HUES6 (cell line): ENCODE results near the gene CDH26.

Experiments
- H3K27ac ChIP-seq: 2 replicates; pipeline ENCODE4 v1.7.0; 2013; ENCODE audit warnings: low read depth, mild to moderate bottlenecking, low read length, inconsistent platforms
- H3K27me3 ChIP-seq: 2 replicates; pipeline ENCODE4 v1.6.1; 2013; ENCODE audit warnings: low read length; ENCODE audit not compliant: control insufficient read depth, insufficient read depth
- H3K36me3 ChIP-seq: 2 replicates; pipeline ENCODE4 v1.6.1; 2013; ENCODE audit warnings: low read length; ENCODE audit not compliant: control insufficient read depth, insufficient read depth
- H3K4me1 ChIP-seq: 2 replicates; pipeline ENCODE4 v1.6.1; 2013; ENCODE audit warnings: low read length; ENCODE audit not compliant: control insufficient read depth, insufficient read depth
- H3K4me3 ChIP-seq: 2 replicates; pipeline ENCODE4 v1.5.1; 2013; ENCODE audit warnings: low read depth, low read length
- H3K9ac ChIP-seq: one replicate; pipeline ENCODE4 v1.6.1; 2013; ENCODE audit warnings: mild to moderate bottlenecking, low read length
- H3K9me3 ChIP-seq: 2 replicates; pipeline ENCODE4 v1.6.1; 2013; ENCODE audit warnings: low read depth, low read length; ENCODE audit not compliant: control insufficient read depth, insufficient read depth

CDH26 gene

DNA sequence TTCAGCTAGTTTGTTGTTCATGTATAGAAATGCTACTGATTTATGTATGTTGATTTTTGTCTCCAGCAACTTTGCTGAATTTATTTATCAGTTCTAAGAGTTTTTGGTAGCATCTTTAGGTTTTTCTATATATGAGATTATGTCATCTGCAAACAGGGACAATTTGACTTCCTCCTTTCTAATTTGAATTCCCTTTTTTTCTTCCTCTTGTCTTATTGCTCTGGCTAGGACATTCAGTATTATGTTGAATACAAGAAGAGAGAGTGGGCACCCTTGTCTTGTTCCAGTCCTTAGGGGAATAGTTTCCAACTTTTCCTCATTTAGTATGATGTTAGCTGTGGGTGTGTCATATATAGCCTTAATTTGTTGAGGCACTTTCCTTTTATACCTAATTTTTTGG is 58.2 kb downstream of the CDH26 start:
- no peaks in the 10 kb centered on the region for H3K36me3 ChIP-seq
- no peaks in the 10 kb centered on the region for H3K9me3 ChIP-seq

DNA sequence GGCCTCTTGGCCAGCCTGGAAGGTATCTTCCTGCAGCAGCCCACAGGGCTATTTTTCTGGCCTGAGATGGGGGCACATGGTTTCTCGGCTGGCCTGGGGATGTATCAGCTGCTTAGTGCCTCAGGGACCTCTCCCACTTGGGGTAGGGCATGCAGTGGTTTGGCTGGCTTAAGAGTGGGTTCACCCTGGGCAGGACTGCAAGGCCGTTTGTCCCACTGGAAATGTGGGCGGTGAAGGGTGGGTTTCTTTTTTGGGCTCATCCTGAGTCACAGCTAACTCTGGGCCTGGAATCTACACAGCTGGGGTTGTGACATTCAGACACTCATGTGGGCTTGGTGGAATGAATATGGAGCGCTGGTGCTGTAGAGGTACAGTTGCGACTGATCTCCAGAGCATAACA is 62.0 kb downstream of the CDH26 start:
- Histone ChIP-seq H3K27me3 (no peaks in the 10 kb centered on the region), H3K36me3 (no peaks in the 10 kb centered on the region), H3K4me1 (no peaks in the 10 kb centered on the region), H3K9ac (no peak overlapping the region), H3K4me3 (no peak overlapping the region), H3K9me3 (no peaks in the 10 kb centered on the region), H3K27ac (no peak overlapping the region)

More for the DNA sequence above, 58.2 kb downstream of the CDH26 start:
- H3K9ac ChIP-seq = no peak overlapping the region
- H3K4me1 ChIP-seq = no peaks in the 10 kb centered on the region
- H3K4me3 ChIP-seq = no peak overlapping the region
- H3K27me3 ChIP-seq = no peaks in the 10 kb centered on the region
- H3K27ac ChIP-seq = no peak overlapping the region

DNA sequence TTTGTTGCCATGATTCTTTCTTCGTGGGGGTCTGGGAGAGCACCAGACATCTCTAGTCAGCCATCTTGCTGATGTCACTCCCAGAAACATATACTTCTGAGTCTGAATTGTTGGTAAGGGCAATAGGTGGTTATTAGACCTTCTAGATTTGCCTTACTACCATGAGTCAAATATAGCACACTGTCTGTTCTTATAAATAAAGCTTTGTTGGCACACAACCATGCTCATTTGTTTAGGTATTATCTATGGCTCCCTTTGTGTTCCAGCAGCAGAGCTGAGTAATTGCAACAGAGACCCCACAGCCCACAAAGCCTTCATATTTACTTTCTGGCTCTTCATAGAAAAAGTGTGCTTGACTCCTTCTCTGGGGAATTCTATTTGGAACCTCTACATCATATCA is 62.9 kb downstream of the CDH26 start:
- Histone ChIP-seq H3K27ac (no peak overlapping the region), H3K27me3 (no peaks in the 10 kb centered on the region), H3K4me1 (no peaks in the 10 kb centered on the region), H3K9me3 (no peaks in the 10 kb centered on the region), H3K9ac (no peak overlapping the region), H3K4me3 (no peak overlapping the region), H3K36me3 (no peaks in the 10 kb centered on the region)

DNA sequence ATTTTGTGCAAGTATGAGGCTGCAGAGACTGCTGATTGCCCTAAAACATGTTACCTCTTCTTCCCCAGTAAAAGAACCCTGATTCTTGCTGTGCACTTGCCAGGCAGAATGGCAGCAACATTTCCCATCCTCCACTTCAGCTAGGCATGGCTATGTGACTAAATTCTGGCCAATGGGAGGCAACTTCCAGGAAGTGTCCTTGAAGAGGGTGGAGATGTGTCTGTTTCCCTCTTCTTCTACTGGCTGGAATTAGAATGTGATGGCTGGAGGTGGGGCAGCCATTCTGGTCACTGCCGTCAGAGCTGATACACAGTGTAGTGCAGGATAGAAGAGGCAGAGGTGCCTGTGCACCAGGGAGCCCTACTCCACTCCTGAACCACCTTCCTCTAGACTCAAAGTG is 64.6 kb downstream of the CDH26 start:
- H3K36me3 ChIP-seq = no peaks in the 10 kb centered on the region
- H3K27ac ChIP-seq = no peak overlapping the region
- H3K9me3 ChIP-seq = peaks cover 2% of the 10 kb centered on the region
- H3K9ac ChIP-seq = no peak overlapping the region
- H3K4me1 ChIP-seq = no peaks in the 10 kb centered on the region
- no peaks in the 10 kb centered on the region for H3K27me3 ChIP-seq
- H3K4me3 ChIP-seq = no peak overlapping the region

DNA sequence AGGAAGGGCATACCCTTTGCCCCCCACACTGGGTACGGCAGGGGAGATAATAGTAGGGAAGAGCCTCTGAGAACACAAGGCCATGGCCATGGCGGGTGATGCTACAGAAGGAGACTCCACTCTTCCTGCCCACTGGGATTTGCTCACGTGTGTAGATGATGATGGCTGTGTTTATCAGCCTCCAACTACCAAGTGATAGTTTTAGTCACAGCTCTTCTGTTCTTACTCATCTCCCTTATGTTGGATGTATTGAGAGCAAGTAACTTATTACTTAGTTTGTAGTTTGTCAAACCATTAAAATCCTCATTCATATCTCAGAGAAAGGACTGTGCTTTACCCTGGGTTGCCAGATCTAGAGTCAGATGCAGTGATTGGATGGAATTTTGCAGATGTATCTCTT is 66.0 kb downstream of the CDH26 start:
- Histone ChIP-seq H3K27ac (no peak overlapping the region), H3K27me3 (no peaks in the 10 kb centered on the region), H3K4me1 (no peaks in the 10 kb centered on the region), H3K9ac (no peak overlapping the region), H3K4me3 (no peak overlapping the region), H3K36me3 (no peaks in the 10 kb centered on the region), H3K9me3 (peaks cover 2% of the 10 kb centered on the region)

DNA sequence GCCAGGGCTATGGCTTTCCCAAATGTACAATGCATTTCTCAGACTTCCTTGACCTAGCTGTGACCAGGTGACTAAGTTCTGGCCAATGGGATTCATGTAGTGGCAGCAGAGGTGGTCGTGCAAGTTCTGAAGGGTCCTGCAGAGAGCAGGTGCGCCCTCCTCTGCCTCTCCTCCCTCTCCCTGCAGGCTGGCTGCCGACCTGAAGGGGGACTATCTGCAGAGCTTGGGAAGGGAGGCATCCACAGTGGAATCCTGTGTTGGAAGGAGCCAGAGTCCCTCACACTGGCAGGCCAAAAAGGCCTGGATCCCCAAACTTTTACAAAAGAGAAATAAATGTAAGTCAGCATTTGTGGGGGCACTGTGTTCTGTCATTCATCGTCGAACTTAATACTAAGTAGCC is 66.6 kb downstream of the CDH26 start:
- Histone ChIP-seq H3K9ac (no peak overlapping the region), H3K27me3 (no peaks in the 10 kb centered on the region), H3K36me3 (no peaks in the 10 kb centered on the region), H3K4me3 (no peak overlapping the region), H3K9me3 (peaks cover 2% of the 10 kb centered on the region), H3K27ac (no peak overlapping the region), H3K4me1 (no peaks in the 10 kb centered on the region)

DNA sequence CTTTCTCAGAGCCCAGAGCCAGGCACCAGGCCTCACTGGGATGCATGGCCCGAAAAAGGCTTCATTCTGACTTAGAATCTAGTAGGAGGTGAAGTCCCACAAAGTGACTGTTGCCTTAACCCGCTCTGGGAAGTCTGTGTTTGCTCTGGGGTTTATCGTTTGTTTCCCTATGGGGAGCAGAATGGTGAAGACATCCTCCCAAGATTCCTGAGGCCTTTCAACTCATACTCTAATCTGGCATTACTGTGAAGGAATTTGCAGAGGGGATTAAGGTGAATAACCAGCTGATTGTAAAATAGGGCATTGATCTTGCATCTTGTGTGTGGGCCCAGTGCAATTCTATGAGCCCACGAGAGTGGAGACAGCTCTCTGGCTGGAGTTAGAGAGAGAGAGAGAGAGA is 67.8 kb downstream of the CDH26 start:
- Histone ChIP-seq H3K4me1 (no peaks in the 10 kb centered on the region), H3K9me3 (peaks cover 2% of the 10 kb centered on the region), H3K9ac (no peak overlapping the region), H3K36me3 (no peaks in the 10 kb centered on the region), H3K4me3 (no peak overlapping the region), H3K27ac (no peak overlapping the region), H3K27me3 (no peaks in the 10 kb centered on the region)

DNA sequence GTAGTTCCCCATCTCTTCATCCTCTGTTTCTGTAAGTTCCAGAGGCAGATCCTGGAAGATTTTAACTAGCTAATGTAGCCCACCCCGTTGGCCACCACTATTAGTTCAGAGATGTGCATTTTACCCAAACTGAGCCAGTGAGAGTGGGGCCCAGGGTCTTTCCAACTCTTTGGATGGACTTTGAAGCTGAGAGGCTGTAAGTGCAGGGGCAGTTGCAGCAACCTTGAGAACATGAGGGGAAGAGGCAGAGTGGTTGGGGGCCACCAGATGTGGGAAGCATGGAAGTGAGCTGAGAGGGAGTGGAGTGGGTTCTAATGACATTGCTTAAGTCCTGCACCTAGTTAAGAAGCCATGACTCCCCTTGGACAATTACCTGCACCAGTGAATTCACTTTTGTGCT is 72.2 kb downstream of the CDH26 start:
- no peaks in the 10 kb centered on the region for H3K36me3 ChIP-seq
- no peak overlapping the region for H3K9ac ChIP-seq
- no peaks in the 10 kb centered on the region for H3K27me3 ChIP-seq
- no peak overlapping the region for H3K4me3 ChIP-seq
- no peak overlapping the region for H3K27ac ChIP-seq
- peaks cover 2% of the 10 kb centered on the region for H3K9me3 ChIP-seq
- H3K4me1 ChIP-seq = no peaks in the 10 kb centered on the region

DNA sequence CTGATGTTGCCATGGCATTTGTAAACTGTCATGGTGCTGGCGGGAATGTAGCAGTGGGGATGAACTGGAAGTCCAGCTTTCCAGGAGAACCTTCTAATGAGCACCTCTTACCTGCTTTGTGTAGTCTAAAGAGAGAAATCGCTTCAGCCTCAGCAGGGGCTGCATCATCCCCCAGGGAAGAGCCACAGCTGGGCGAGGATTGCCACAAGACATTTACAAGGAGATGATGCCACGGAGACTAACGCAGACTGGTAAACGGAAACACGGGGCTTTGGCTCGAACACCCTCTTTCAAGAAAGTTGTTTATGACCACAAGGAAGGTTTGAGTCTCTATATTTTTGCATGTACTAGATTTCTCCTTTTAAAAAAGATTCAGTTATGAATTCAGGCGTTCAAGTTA is 72.9 kb downstream of the CDH26 start:
- no peaks in the 10 kb centered on the region for H3K27me3 ChIP-seq
- H3K27ac ChIP-seq = no peak overlapping the region
- no peak overlapping the region for H3K4me3 ChIP-seq
- no peaks in the 10 kb centered on the region for H3K4me1 ChIP-seq
- H3K9ac ChIP-seq = no peak overlapping the region
- H3K9me3 ChIP-seq = peaks cover 2% of the 10 kb centered on the region
- no peaks in the 10 kb centered on the region for H3K36me3 ChIP-seq

DNA sequence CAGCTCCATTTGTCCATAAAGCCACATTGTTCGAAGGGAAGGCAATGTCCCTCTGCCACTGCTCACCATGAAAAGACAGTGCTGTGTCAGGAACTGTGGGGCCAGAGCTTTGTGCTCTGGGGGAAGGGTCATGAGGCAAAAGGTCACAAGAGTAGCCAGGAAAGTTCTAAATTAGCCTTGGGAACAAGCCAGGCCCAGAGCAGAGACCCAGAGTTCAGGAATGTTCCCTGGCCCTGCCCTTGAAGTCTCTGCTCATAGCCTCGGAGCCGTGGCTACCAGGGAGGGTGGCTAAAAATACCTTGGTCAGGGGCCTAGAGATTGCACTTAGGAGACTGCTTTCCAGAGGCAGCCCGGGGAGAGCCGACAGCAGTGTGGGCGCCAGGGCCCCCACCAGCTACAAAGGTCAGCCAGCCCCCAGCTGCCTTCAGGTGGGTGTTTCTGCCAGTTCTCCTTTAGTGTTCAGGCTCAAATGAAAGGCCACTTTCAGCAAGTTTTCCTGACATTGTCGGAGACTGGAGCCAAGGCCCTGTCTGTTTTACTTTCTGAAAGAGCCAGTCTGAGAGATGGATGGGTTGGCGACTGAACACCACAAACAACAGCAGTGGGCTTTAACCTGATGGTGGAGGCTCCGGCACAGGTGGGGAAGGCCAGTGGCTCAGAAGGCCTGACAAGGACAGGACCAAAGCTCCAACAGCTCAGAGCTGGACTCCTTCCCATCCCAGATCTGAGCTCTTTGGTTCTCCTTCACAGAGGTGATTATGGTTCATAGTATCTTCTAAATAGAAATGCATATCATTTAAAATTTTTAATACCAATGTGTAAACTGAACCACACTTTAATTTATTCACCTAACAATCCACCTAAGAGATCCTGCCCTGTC is 76.2 kb downstream of the CDH26 start:
- Histone ChIP-seq H3K9me3 (no peaks in the 10 kb centered on the region; the same call in 1 of the 2 replicates), H3K27ac (no peak overlapping the region), H3K4me3 (no peak overlapping the region), H3K4me1 (peaks cover 4% of the 10 kb centered on the region; the same call in 1 of the 2 replicates), H3K36me3 (no peaks in the 10 kb centered on the region), H3K9ac (no peak overlapping the region), H3K27me3 (no peaks in the 10 kb centered on the region)

DNA sequence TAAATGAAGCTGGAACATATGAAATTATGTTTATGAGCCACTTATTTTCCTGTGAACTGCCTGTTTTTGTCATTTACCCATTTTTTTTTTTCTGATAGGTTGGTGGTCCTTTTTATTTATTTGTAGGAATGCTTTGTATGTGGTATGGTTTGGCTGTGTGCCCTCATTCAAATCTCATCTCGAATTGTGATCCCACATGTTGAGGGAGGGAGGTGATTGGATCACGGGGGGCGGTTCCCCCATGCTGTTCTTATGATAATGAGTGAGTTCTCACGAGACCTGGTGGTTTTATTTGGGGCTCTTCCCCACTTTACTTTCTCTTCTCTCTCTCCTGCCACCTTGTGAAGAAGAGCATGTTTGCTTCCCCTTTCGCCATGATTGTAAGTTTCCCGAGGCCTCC is 77.3 kb downstream of the CDH26 start:
- no peaks in the 10 kb centered on the region for H3K36me3 ChIP-seq
- H3K4me1 ChIP-seq = peaks cover 8% of the 10 kb centered on the region; the same call in 1 of the 2 replicates
- no peak overlapping the region for H3K27ac ChIP-seq
- no peaks in the 10 kb centered on the region; the same call in 1 of the 2 replicates for H3K9me3 ChIP-seq
- no peak overlapping the region for H3K9ac ChIP-seq
- no peaks in the 10 kb centered on the region for H3K27me3 ChIP-seq
- H3K4me3 ChIP-seq = no peak overlapping the region
